ENCODE measurements around the gene SRBD1. TPM values are rescaled to one million over a fixed set of nuclear protein-coding genes. Genes with fewer than 3 reads are reported as not detected.
A peak's percentile ranks its signal among the peaks of the same experiment; 100 is the strongest.

SRBD1 gene
- total and polyA plus RNA-seq, 2 of the 8 experiments (the other 6 are each of a cell fraction or from before 2014, with no cell fraction given), result 4.6 to 20.0 TPM

GRCh38 chr2:45438872-45439665 lies 172.0 kb downstream of the SRBD1 start:
- Histone ChIP-seq H2AK5ac (ENCODE audit: low read depth, low read length) (no peak overlapping the region), H3K9ac (replicated peaks in 1 of 4; ENCODE audit: extremely low read depth in 1 of 4, low read depth in 3 of 4, low read length in 3 of 4) (peak overlapping the region in 1 of 4 experiments; percentile 34; a peak in 1 of 7 replicates), H3K56ac (replicated peaks; ENCODE audit: insufficient read length, low read depth, low read length) (no peak overlapping the region), H3K4me2 (ENCODE audit: insufficient read depth in 1 of 2, low read depth in 2 of 2, low read length in 2 of 2) (no peak overlapping the region), H3K36me3 (ENCODE audit: control insufficient read depth in 2 of 4, insufficient read depth in 4 of 4, low read length in 3 of 4) (no peaks in the 10 kb centered on the region; a peak in 1 of 8 replicates), H3K4ac (replicated peaks; ENCODE audit: insufficient read length, low read depth, low read length) (no peak overlapping the region), H3K18ac (ENCODE audit: extremely low read depth, low read length) (no peak overlapping the region), H3K4me3 (ENCODE audit: extremely low read depth in 1 of 4, insufficient read depth in 2 of 4, low read depth in 3 of 4, low read length in 4 of 4) (no peak overlapping the region), H4K8ac (ENCODE audit: extremely low read depth, insufficient read depth, low read length) (no peak overlapping the region), H3K9me3 (ENCODE audit: insufficient read depth in 2 of 2, low read depth in 1 of 2, low read length in 1 of 2) (no peaks in the 10 kb centered on the region; a peak in 1 of 4 replicates), H2BK120ac (replicated peaks; ENCODE audit: low read depth, low read length) (no peak overlapping the region), H3K14ac (ENCODE audit: insufficient read length) (no peak overlapping the region), H2BK5ac (ENCODE audit: low read depth, low read length) (no peak overlapping the region), H3K27ac (ENCODE audit: low read depth, low read length) (no peak overlapping the region), H4K91ac (replicated peaks; ENCODE audit: insufficient read length, low read length) (no peak overlapping the region), H2BK15ac (ENCODE audit: low read length) (no peak overlapping the region), H3K27me3 (replicated peaks in 1 of 4; ENCODE audit: control insufficient read depth in 3 of 4, extremely low read depth in 1 of 4, insufficient read depth in 3 of 4, low read length in 3 of 4) (no peaks in the 10 kb centered on the region), H2BK12ac (ENCODE audit: low read depth, low read length) (no peak overlapping the region), H3K79me1 (ENCODE audit: low read depth, low read length) (no peaks in the 10 kb centered on the region), H4K5ac (ENCODE audit: insufficient read length, low read depth, low read length) (no peak overlapping the region), H3K23me2 (ENCODE audit: low read depth, low read length) (no peaks in the 10 kb centered on the region), H3K4me1 (replicated peaks in 1 of 4; ENCODE audit: control insufficient read depth in 3 of 4, insufficient read depth in 4 of 4, low read length in 3 of 4) (no peaks in the 10 kb centered on the region; a peak in 1 of 7 replicates), H2AFZ (ENCODE audit: low read length) (no peak overlapping the region), H3K79me2 (ENCODE audit: control insufficient read depth in 1 of 2, insufficient read depth in 2 of 2, low read length in 2 of 2) (no peaks in the 10 kb centered on the region), H4K20me1 (replicated peaks in 1 of 2; ENCODE audit: control insufficient read depth in 1 of 2, insufficient read depth in 2 of 2, low read length in 2 of 2) (no peaks in the 10 kb centered on the region), H2BK20ac (ENCODE audit: low read length) (no peak overlapping the region), H3K23ac (ENCODE audit: insufficient read length) (no peak overlapping the region)
- 85% methylated on average over 3 of the region's 3 CpGs; no CpG with 5 or more reads in 1 of the 2 experiments for WGBS, 2 experiments (ENCODE audit: extremely low coverage in 1 of 2, insufficient coverage in 1 of 2, insufficient read length in 1 of 2, insufficient replicate concordance in 2 of 2, low coverage in 1 of 2, low lambda C conversion rate in 2 of 2, missing lambda C conversion rate in 1 of 2)
- FAIRE-seq (no peak), DNase-seq (ENCODE audit: low read depth in 1 of 2, low spot score in 2 of 2) (no peak)
- POLR2A ChIA-PET (ENCODE audit: partially characterized antibody), result no interaction called here
- CTCF ChIA-PET (ENCODE audit: partially characterized antibody), result interaction anchor here (0.5 to 0.7 kb wide), 2 partner anchors 14 to 19 kb away, joined by 3 read pairs; no protein-coding TSS in a partner anchor
- TF ChIP-seq E2F6 (IDR thresholded peaks at IDR 0.05), result no peak
- TF ChIP-seq SIRT6 (IDR thresholded peaks at IDR 0.05; ENCODE audit: low read length), result no peak
- TF ChIP-seq EZH2 (IDR thresholded peaks at IDR 0.05; ENCODE audit: low read depth, low read length, severe bottlenecking), result no peak

Data from H1 (cell line).